ENCODE results near the gene RBM44. TPM values are rescaled to one million over a fixed set of nuclear protein-coding genes. Genes with fewer than 3 reads are reported as not detected.

RBM44 gene
- total and polyA plus RNA-seq, 9 donors = 0.29 to 1.5 (median 0.53) TPM

DNA sequence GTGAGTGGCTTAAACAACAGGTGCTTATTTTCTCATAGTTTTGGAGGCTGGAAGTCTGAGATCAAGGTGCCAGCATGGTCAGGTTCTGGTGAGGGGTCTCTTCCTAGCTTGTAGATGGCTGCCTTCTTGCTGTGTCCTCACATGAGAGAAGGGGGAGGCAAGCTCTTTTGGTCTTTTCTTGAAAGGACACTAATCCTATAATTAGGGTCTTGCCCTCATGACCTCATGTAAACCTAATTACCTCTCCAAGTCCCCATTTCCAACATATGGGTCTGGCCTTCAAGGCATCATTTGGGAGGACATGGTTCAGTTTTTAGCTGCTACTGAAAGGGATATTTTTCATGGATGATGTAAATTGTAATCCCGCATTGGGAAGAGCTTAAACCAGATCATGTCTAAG, 18.0 kb downstream of the RBM44 start:
- Histone ChIP-seq H3K36me3 (ENCODE audit: control insufficient read depth, insufficient read depth, low read length) (no peaks in the 10 kb centered on the region), H3K9me3 (replicated peaks; ENCODE audit: control insufficient read depth, low read depth, low read length) (no peaks in the 10 kb centered on the region)
- DNase-seq = no peak

DNA sequence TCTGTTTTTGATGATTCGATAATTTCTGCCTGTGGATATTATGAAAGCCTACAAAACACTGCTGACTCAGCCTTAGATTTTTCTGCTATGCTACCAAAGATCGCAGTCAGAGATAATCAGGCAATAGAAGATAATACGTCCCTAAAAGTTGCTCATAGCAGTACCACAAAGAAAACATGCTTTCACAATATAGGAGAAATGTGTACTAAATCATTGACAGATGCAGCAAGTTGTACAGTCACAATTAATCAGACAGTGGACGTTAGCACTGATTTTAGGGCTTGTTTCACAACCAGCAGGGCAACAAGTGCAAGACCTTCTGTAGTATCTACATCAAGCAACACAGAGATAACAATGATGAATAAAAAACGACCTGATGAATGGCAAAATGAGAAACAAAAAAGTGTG, 19.5 kb downstream of the RBM44 start:
- DNase-seq = peak; percentile 15
- H3K4me1 ChIP-seq (ENCODE audit: control insufficient read depth, insufficient read depth, low read length) = no peaks in the 10 kb centered on the region
- no peak overlapping the region for H3K27ac ChIP-seq (ENCODE audit: low read length)
- no peaks in the 10 kb centered on the region for H3K9me3 ChIP-seq (replicated peaks; ENCODE audit: control insufficient read depth, low read depth, low read length)
- no peaks in the 10 kb centered on the region for H3K36me3 ChIP-seq (ENCODE audit: control insufficient read depth, insufficient read depth, low read length)
- no peak overlapping the region for H3K4me3 ChIP-seq (ENCODE audit: low read length)
- no peaks in the 10 kb centered on the region for H3K27me3 ChIP-seq (ENCODE audit: control insufficient read depth, insufficient read depth, low read length)
- no CpG with 5 or more reads among the region's 5 CpGs for WGBS (ENCODE audit: insufficient coverage)

More for the DNA sequence above, 18.0 kb downstream of the RBM44 start:
- Histone ChIP-seq H3K4me3 (ENCODE audit: low read length) (no peak overlapping the region), H3K27ac (ENCODE audit: low read length) (no peak overlapping the region), H3K4me1 (ENCODE audit: control insufficient read depth, insufficient read depth, low read length) (no peaks in the 10 kb centered on the region), H3K27me3 (ENCODE audit: control insufficient read depth, insufficient read depth, low read length) (no peaks in the 10 kb centered on the region)
- no CpG with 5 or more reads among the region's 1 CpG for WGBS (ENCODE audit: insufficient coverage)

DNA sequence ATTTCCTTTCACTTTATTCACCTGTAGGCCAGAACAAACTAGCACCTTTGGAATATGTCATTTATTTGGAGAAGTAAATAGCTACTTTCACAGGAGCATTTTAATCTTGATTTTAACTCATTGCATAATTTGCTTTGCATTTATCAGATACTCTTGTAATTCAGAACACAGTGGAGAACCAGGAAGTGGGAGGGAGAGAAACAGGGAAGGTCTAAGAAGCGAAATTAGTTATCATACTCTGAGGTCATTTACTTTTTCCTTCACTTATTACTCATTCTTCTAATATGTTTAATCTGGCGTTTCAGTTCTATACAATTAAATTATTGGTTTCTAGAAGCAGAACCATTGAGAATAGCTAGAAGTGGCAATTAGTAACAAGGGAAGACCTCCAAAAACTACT, 20.7 kb downstream of the RBM44 start:
- H3K27me3 ChIP-seq (ENCODE audit: control insufficient read depth, insufficient read depth, low read length) = no peaks in the 10 kb centered on the region
- no peak overlapping the region for H3K4me3 ChIP-seq (ENCODE audit: low read length)
- H3K36me3 ChIP-seq (ENCODE audit: control insufficient read depth, insufficient read depth, low read length) = no peaks in the 10 kb centered on the region

DNA sequence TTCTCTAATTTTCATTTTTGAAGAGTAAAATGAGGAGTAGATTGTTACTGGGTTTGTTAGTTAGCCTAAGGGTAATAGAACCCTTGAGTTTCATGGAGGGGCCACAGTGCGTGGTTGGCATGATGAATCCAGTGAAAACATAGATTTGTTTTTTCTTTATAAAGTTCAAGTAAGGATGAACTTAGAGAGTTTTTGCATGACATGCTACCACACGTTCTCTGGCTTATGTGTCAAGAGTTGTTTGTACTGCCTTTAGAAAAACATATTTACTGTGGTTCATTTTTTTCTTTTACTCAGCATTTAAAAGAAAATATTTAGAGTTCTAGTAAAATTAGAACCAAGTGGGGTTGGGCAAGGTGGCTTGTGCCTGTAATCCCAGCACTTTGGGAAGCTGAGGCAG, 21.8 kb downstream of the RBM44 start:
- no peaks in the 10 kb centered on the region for H3K9me3 ChIP-seq (replicated peaks; ENCODE audit: control insufficient read depth, low read depth, low read length)
- no peak overlapping the region for H3K27ac ChIP-seq (ENCODE audit: low read length)
- H3K4me1 ChIP-seq (ENCODE audit: control insufficient read depth, insufficient read depth, low read length) = no peaks in the 10 kb centered on the region
- H3K36me3 ChIP-seq (ENCODE audit: control insufficient read depth, insufficient read depth, low read length) = no peaks in the 10 kb centered on the region
- H3K4me3 ChIP-seq (ENCODE audit: low read length) = no peak overlapping the region
- no peaks in the 10 kb centered on the region for H3K27me3 ChIP-seq (ENCODE audit: control insufficient read depth, insufficient read depth, low read length)
- no peak for DNase-seq
- WGBS (ENCODE audit: insufficient coverage) = 89% methylated on average over 1 of the region's 2 CpGs

More for the DNA sequence above, 20.7 kb downstream of the RBM44 start:
- Histone ChIP-seq H3K9me3 (replicated peaks; ENCODE audit: control insufficient read depth, low read depth, low read length) (no peaks in the 10 kb centered on the region), H3K27ac (ENCODE audit: low read length) (no peak overlapping the region), H3K4me1 (ENCODE audit: control insufficient read depth, insufficient read depth, low read length) (no peaks in the 10 kb centered on the region)
- DNase-seq = no peak
- WGBS (ENCODE audit: insufficient coverage) = no CpG with 5 or more reads among the region's 2 CpGs

DNA sequence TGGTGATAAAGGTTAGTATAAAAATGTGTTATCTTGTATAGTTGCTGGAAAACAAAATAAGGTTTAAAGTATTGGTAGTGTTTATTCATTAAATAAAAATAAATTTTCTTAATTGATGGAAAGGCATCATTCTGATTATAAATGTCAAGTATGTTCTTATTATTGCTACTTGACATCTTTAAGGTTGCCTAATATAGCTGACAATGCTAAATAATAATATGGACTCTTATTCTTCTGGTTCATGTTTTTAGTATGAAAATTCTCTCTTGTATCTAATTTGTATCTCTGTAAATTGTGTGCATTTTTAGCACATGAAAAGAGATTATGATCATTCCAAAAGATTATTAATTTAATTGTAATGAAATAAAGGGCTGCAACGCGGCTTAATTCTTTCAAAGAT, 25.0 kb downstream of the RBM44 start:
- WGBS (ENCODE audit: insufficient coverage) = no CpG with 5 or more reads among the region's 2 CpGs
- Histone ChIP-seq H3K9me3 (replicated peaks; ENCODE audit: control insufficient read depth, low read depth, low read length) (no peaks in the 10 kb centered on the region), H3K4me3 (ENCODE audit: low read length) (no peak overlapping the region), H3K36me3 (ENCODE audit: control insufficient read depth, insufficient read depth, low read length) (no peaks in the 10 kb centered on the region), H3K4me1 (ENCODE audit: control insufficient read depth, insufficient read depth, low read length) (no peaks in the 10 kb centered on the region), H3K27me3 (ENCODE audit: control insufficient read depth, insufficient read depth, low read length) (no peaks in the 10 kb centered on the region), H3K27ac (ENCODE audit: low read length) (no peak overlapping the region)
- DNase-seq = no peak

DNA sequence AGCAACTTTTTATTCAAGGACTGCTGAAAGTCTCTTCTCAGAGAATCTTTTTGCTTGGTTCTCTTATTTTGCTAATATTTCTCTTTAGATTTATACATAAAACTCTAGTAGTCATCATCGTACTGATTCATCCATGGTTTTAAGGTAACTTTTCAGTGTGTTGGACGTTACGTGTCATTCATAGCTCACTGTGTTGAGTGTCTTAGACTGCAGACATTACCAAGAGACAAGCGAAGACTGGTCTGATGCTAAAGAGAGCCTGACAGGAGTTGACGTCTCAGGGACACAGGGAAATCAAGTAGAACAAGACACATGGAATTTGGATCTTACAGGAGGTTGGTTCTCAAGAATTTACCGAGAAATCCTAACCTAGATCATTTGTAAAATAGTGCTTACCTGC, 25.5 kb downstream of the RBM44 start:
- 76% methylated on average over 4 of the region's 6 CpGs for WGBS (ENCODE audit: insufficient coverage)
- no peaks in the 10 kb centered on the region for H3K4me1 ChIP-seq (ENCODE audit: control insufficient read depth, insufficient read depth, low read length)
- no peaks in the 10 kb centered on the region for H3K27me3 ChIP-seq (ENCODE audit: control insufficient read depth, insufficient read depth, low read length)
- no peaks in the 10 kb centered on the region for H3K36me3 ChIP-seq (ENCODE audit: control insufficient read depth, insufficient read depth, low read length)
- DNase-seq = no peak
- no peak overlapping the region for H3K27ac ChIP-seq (ENCODE audit: low read length)
- no peaks in the 10 kb centered on the region for H3K9me3 ChIP-seq (replicated peaks; ENCODE audit: control insufficient read depth, low read depth, low read length)
- H3K4me3 ChIP-seq (ENCODE audit: low read length) = no peak overlapping the region

DNA sequence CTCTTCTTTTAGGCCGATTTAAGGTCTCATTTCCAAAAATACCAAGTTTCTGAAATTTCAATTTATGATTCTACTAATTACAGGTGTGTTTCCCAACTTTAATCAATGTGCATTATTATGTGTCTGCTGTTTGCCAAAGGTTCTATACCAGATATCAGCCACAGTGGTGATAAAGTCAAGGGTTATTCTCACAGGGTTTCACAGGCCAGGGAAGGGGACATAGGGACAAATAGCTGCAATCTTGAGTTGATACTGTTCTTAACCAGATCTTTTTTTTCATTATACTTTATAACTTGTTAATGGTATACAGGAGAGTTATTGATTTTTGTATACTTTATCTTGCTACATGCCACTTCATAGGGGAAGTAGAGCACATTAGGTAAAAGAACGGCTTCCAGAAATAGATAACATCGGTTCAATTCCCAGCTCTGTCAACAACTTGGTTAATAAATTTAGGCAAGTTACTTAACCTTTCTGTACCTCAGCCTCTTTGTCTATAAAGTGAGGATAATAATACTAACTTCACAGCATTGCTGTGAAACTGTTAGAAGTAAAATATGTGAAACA, 28.9 kb downstream of the RBM44 start:
- DNase-seq = no peak
- H3K9me3 ChIP-seq (replicated peaks; ENCODE audit: control insufficient read depth, low read depth, low read length) = no peaks in the 10 kb centered on the region
- no CpG with 5 or more reads among the region's 3 CpGs for WGBS (ENCODE audit: insufficient coverage)
- no peak overlapping the region for H3K27ac ChIP-seq (ENCODE audit: low read length)
- H3K4me1 ChIP-seq (ENCODE audit: control insufficient read depth, insufficient read depth, low read length) = no peaks in the 10 kb centered on the region
- H3K4me3 ChIP-seq (ENCODE audit: low read length) = no peak overlapping the region
- no peaks in the 10 kb centered on the region for H3K36me3 ChIP-seq (ENCODE audit: control insufficient read depth, insufficient read depth, low read length)
- H3K27me3 ChIP-seq (ENCODE audit: control insufficient read depth, insufficient read depth, low read length) = no peaks in the 10 kb centered on the region

DNA sequence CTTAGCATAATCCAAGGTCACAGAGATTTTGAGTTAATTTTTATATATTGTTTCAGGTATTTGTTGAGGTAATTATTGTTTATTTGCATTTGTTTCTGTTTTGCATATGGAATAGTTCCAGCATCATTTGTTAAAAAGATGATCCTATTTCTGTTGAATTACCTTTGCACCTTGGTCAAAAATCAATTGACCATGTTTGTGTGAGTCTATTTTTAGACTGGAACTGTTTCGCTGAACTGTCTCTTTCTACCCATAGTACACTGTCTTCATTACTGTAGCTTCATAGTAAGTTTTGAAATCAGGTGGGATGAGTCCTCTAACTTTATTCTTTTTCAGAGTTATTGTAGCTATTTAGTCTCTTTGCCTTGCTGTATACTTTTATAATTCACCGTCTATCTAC, 31.9 kb downstream of the RBM44 start:
- H3K4me3 ChIP-seq (ENCODE audit: low read length) = no peak overlapping the region
- no peaks in the 10 kb centered on the region for H3K36me3 ChIP-seq (ENCODE audit: control insufficient read depth, insufficient read depth, low read length)
- WGBS (ENCODE audit: insufficient coverage) = no CpG with 5 or more reads among the region's 2 CpGs
- no peak overlapping the region for H3K27ac ChIP-seq (ENCODE audit: low read length)
- no peaks in the 10 kb centered on the region for H3K27me3 ChIP-seq (ENCODE audit: control insufficient read depth, insufficient read depth, low read length)
- no peaks in the 10 kb centered on the region for H3K4me1 ChIP-seq (ENCODE audit: control insufficient read depth, insufficient read depth, low read length)
- DNase-seq = no peak
- no peaks in the 10 kb centered on the region for H3K9me3 ChIP-seq (replicated peaks; ENCODE audit: control insufficient read depth, low read depth, low read length)

DNA sequence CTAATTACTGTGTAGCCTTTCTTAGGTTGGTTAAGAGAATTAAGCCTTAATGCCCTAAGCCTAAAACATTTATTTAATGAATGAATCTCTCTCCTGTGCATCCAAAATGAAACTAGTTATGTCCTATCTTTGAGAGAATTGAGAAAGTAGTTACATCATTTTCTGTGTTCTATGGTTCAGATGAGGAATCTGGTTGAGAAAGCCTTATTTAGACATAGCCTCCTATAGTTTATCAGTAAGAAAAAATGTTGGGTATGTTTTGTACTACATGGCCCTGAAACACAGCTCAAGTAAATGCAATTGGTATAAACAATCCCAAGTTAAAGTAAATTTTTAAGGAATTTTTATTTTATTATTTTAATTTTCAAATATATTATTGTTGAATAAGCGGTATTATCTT, 35.0 kb downstream of the RBM44 start:
- no peaks in the 10 kb centered on the region for H3K36me3 ChIP-seq (ENCODE audit: control insufficient read depth, insufficient read depth, low read length)
- H3K9me3 ChIP-seq (replicated peaks; ENCODE audit: control insufficient read depth, low read depth, low read length) = no peaks in the 10 kb centered on the region
- H3K27me3 ChIP-seq (ENCODE audit: control insufficient read depth, insufficient read depth, low read length) = no peaks in the 10 kb centered on the region
- no peak overlapping the region for H3K27ac ChIP-seq (ENCODE audit: low read length)
- DNase-seq = no peak
- no CpG with 5 or more reads among the region's 1 CpG for WGBS (ENCODE audit: insufficient coverage)
- no peak overlapping the region for H3K4me3 ChIP-seq (ENCODE audit: low read length)
- H3K4me1 ChIP-seq (ENCODE audit: control insufficient read depth, insufficient read depth, low read length) = no peaks in the 10 kb centered on the region

DNA sequence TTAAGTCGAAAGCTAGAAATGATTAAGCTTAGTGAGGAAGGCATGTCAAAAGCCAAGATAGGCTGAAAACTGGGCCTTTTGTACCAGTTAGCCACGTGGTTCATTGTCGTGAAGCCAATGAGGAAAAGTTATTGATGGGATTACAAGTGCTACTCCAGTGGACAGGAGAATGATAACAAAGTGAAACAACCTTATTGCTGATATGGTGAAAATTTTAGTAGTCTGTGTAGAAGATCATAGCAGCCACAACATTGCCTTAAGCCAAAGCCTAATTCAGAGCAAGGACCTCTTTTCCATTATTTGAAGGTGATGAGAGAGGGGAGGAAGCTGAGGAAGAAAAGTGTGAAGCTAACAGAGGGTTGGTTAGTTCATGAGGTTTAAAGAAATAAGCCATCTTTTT, 36.8 kb downstream of the RBM44 start:
- H3K27me3 ChIP-seq (ENCODE audit: control insufficient read depth, insufficient read depth, low read length) = no peaks in the 10 kb centered on the region
- H3K27ac ChIP-seq (ENCODE audit: low read length) = no peak overlapping the region
- H3K4me1 ChIP-seq (ENCODE audit: control insufficient read depth, insufficient read depth, low read length) = no peaks in the 10 kb centered on the region
- no peaks in the 10 kb centered on the region for H3K9me3 ChIP-seq (replicated peaks; ENCODE audit: control insufficient read depth, low read depth, low read length)
- 87% methylated on average over 3 of the region's 3 CpGs for WGBS (ENCODE audit: insufficient coverage)
- no peak overlapping the region for H3K4me3 ChIP-seq (ENCODE audit: low read length)
- no peak for DNase-seq
- no peaks in the 10 kb centered on the region for H3K36me3 ChIP-seq (ENCODE audit: control insufficient read depth, insufficient read depth, low read length)

DNA sequence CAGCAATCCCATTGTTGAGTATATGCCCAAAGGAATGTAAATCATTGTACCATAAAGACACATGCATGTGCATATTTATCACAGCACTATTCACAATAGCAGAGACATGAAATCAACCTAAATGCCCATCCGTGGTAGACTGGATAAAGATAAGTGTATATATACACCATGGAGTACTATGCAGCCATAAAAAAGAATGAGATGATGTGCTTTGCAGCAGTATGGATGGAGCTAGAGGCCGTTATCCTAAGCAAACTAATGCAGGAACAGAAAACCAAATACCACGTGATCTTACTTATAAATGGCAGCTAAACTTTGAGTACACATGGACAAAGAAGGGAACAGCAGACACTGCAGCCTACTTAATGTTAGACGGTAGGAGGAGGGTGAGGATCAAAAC, 42.5 kb downstream of the RBM44 start:
- no peak overlapping the region for H3K27ac ChIP-seq (ENCODE audit: low read length)
- WGBS (ENCODE audit: insufficient coverage) = no CpG with 5 or more reads among the region's 4 CpGs
- DNase-seq = no peak
- no peaks in the 10 kb centered on the region for H3K4me1 ChIP-seq (ENCODE audit: control insufficient read depth, insufficient read depth, low read length)
- no peak overlapping the region for H3K4me3 ChIP-seq (ENCODE audit: low read length)
- H3K36me3 ChIP-seq (ENCODE audit: control insufficient read depth, insufficient read depth, low read length) = no peaks in the 10 kb centered on the region
- H3K9me3 ChIP-seq (replicated peaks; ENCODE audit: control insufficient read depth, low read depth, low read length) = no peaks in the 10 kb centered on the region
- no peaks in the 10 kb centered on the region for H3K27me3 ChIP-seq (ENCODE audit: control insufficient read depth, insufficient read depth, low read length)
